H9 (cell line): ENCODE data around the gene ADAMTSL5. TPM values are rescaled to one million over a fixed set of nuclear protein-coding genes. Genes with fewer than 3 reads are reported as not detected.

ENCODE experiments used
- DNase-seq: peaks from one replicate; pipeline ENCODE4 v3.0.0-alpha.2; 2017
- H2AFZ ChIP-seq: one replicate; pipeline ENCODE4 v1.6.1; 2013; ENCODE audit warnings: mild to moderate bottlenecking, low read length, control low read depth, moderate library complexity
- H2AK5ac ChIP-seq: 2 replicates; pipeline ENCODE4 v1.6.1; 2013; ENCODE audit warnings: low read length, control low read depth, mixed read lengths; ENCODE audit not compliant: insufficient read length
- H2BK120ac ChIP-seq: one replicate; pipeline ENCODE4 v1.6.1; 2013; ENCODE audit warnings: low read depth, mild to moderate bottlenecking, low read length, control low read depth, inconsistent platforms; ENCODE audit not compliant: poor library complexity, severe bottlenecking
- H2BK12ac ChIP-seq: 2 replicates; pipeline ENCODE4 v1.6.1; 2013; ENCODE audit warnings: low read length, control low read depth, mixed read lengths, low read depth; ENCODE audit not compliant: insufficient read length
- H2BK15ac ChIP-seq: 2 replicates; pipeline ENCODE4 v1.6.1; 2013; ENCODE audit warnings: low read depth, low read length, control low read depth
- H2BK20ac ChIP-seq: one replicate; pipeline ENCODE4 v1.6.1; 2013; ENCODE audit warnings: low read depth, mild to moderate bottlenecking, low read length, control low read depth, inconsistent platforms; ENCODE audit not compliant: poor library complexity, severe bottlenecking
- H2BK5ac ChIP-seq: 2 replicates; pipeline ENCODE4 v1.6.1; 2013; ENCODE audit warnings: low read length, control low read depth, mixed read lengths; ENCODE audit not compliant: insufficient read length
- H3K14ac ChIP-seq: 2 replicates; pipeline ENCODE4 v1.6.1; 2013; ENCODE audit warnings: low read length, control low read depth; ENCODE audit not compliant: insufficient read depth
- H3K18ac ChIP-seq: 2 replicates; pipeline ENCODE4 v1.6.1; 2013; ENCODE audit warnings: low read depth, mild to moderate bottlenecking, mixed read lengths, low read length, control low read depth; ENCODE audit not compliant: insufficient read length
- H3K23ac ChIP-seq: 2 replicates; pipeline ENCODE4 v1.6.1; 2013; ENCODE audit warnings: low read length, control low read depth, mixed read lengths, low read depth; ENCODE audit not compliant: insufficient read length
- H3K23me2 ChIP-seq: 2 replicates; pipeline ENCODE4 v1.6.1; 2013; ENCODE audit warnings: low read depth, mild to moderate bottlenecking, mixed read lengths, low read length, control low read depth; ENCODE audit not compliant: insufficient read length, poor library complexity, severe bottlenecking
- H3K27ac ChIP-seq: 2 replicates; pipeline ENCODE4 v1.5.1; 2013; ENCODE audit warnings: low read length, control low read depth, mixed read lengths, low read depth; ENCODE audit not compliant: insufficient read length
- H3K27me3 ChIP-seq: 2 replicates; pipeline ENCODE4 v1.6.1; 2013; ENCODE audit warnings: low read length, control low read depth, inconsistent platforms; ENCODE audit not compliant: insufficient read depth
- H3K4ac ChIP-seq: 2 replicates; pipeline ENCODE4 v1.6.1; 2013; ENCODE audit warnings: low read depth, mild to moderate bottlenecking, control low read depth, inconsistent platforms, low read length, moderate library complexity
- H3K4me1 ChIP-seq: 2 replicates; pipeline ENCODE4 v1.6.1; 2013; ENCODE audit warnings: low read length, control low read depth, inconsistent platforms; ENCODE audit not compliant: insufficient read depth
- H3K4me2 ChIP-seq: 2 replicates; pipeline ENCODE4 v1.6.1; 2013; ENCODE audit warnings: low read length, control low read depth, mixed read lengths; ENCODE audit not compliant: insufficient read length, insufficient read depth
- H3K56ac ChIP-seq: 2 replicates; pipeline ENCODE4 v1.6.1; 2013; ENCODE audit warnings: low read depth, mild to moderate bottlenecking, mixed read lengths, low read length, control low read depth; ENCODE audit not compliant: insufficient read length
- H3K79me1 ChIP-seq: 2 replicates; pipeline ENCODE4 v1.6.1; 2013; ENCODE audit warnings: low read depth, mild to moderate bottlenecking, moderate library complexity, low read length, control low read depth, inconsistent platforms; ENCODE audit not compliant: insufficient read depth, poor library complexity, severe bottlenecking
- H3K79me2 ChIP-seq: 2 replicates; pipeline ENCODE4 v1.6.1; 2013; ENCODE audit warnings: low read length, control low read depth, inconsistent platforms; ENCODE audit not compliant: insufficient read depth
- H3K9ac ChIP-seq: 2 replicates; pipeline ENCODE4 v1.6.1; 2013; ENCODE audit warnings: low read length, control low read depth, mixed read lengths; ENCODE audit not compliant: insufficient read length; ENCODE audit errors: extremely low read depth
- H3K9me3 ChIP-seq: one replicate; pipeline ENCODE4 v1.6.1; 2013; ENCODE audit warnings: low read depth, low read length, inconsistent platforms; ENCODE audit not compliant: control insufficient read depth
- H3T11ph ChIP-seq: one replicate; pipeline ENCODE4 v1.6.1; 2013; ENCODE audit warnings: mild to moderate bottlenecking, low read length, control low read depth, inconsistent platforms
- H4K20me1 ChIP-seq: one replicate; pipeline ENCODE4 v1.6.1; 2013; ENCODE audit not compliant: control insufficient read depth, insufficient read length, insufficient read depth
- H4K5ac ChIP-seq: 2 replicates; pipeline ENCODE4 v1.6.1; 2013; ENCODE audit warnings: low read depth, mild to moderate bottlenecking, mixed read lengths, low read length, control low read depth; ENCODE audit not compliant: insufficient read length
- H4K8ac ChIP-seq: replicated peaks from 2 replicates; pipeline ENCODE4 v1.6.1; 2013; ENCODE audit warnings: low read length, control low read depth, mixed read lengths, low read depth; ENCODE audit not compliant: insufficient read length
- H4K91ac ChIP-seq: 2 replicates; pipeline ENCODE4 v1.6.1; 2013; ENCODE audit warnings: low read depth, mild to moderate bottlenecking, moderate library complexity, mixed read lengths, low read length, control low read depth; ENCODE audit not compliant: insufficient read length
- H3K27ac Mint-ChIP-seq, 3 experiments: 2 replicates in 2 of 3; 3 replicates in 1 of 3; pipeline ENCODE4 v1.8.0; 2020 to 2021; ENCODE audit warnings: mixed read lengths in 3 of 3, mild to moderate bottlenecking in 1 of 3, moderate library complexity in 1 of 3
- H3K27me3 Mint-ChIP-seq: 2 replicates; pipeline ENCODE4 v1.8.0; 2021; ENCODE audit warnings: low read depth, mild to moderate bottlenecking, moderate library complexity, mixed read lengths
- H3K36me3 Mint-ChIP-seq, 3 experiments: 2 replicates in 2 of 3; 3 replicates in 1 of 3; pipeline ENCODE4 v1.8.0; 2020 to 2021; ENCODE audit warnings: low read depth in 3 of 3, mixed read lengths in 3 of 3; ENCODE audit not compliant: insufficient read depth in 1 of 3
- H3K4me1 Mint-ChIP-seq, 2 experiments: 2 replicates each; pipeline ENCODE4 v1.8.0; 2020; ENCODE audit warnings: mixed read lengths in 2 of 2
- H3K4me3 Mint-ChIP-seq, 2 experiments: 2 replicates in 1 of 2; 3 replicates in 1 of 2; pipeline ENCODE4 v1.8.0; 2020 to 2021; ENCODE audit warnings: mild to moderate bottlenecking in 2 of 2, mixed read lengths in 2 of 2, moderate library complexity in 1 of 2
- H3K9me3 Mint-ChIP-seq, 2 experiments: 2 replicates in 1 of 2; 3 replicates in 1 of 2; pipeline ENCODE4 v1.8.0; 2020; ENCODE audit warnings: mild to moderate bottlenecking in 2 of 2, mixed read lengths in 2 of 2, moderate library complexity in 1 of 2
- WGBS: extraction: QIAGEN DNeasy Blood & Tissue Kit; methylation state at CpG from one replicate; pipeline ENCODE4 v1.1.7; 2013; ENCODE audit warnings: missing lambda C conversion rate, low lambda C conversion rate, mixed read lengths; ENCODE audit not compliant: insufficient read length; ENCODE audit errors: extremely low coverage; 5-methylcytosine and 5-hydroxymethylcytosine counted together
- total RNA-seq: library from RNA; stranded (reverse); gene quantifications from 2 replicates; pipeline ENCODE4 v1.2.1, GENCODE V29; 2021
- TF ChIP-seq, protein P1 (sequence below): fragments of 200-600 bp; sonication (generic); conservative IDR thresholded peaks from 3 replicates; pipeline ENCODE4 v1.8.0; 2021; ENCODE audit warnings: antibody characterized with exemption, mild to moderate bottlenecking

ADAMTSL5 gene
- total RNA-seq, 1 experiment from 2014 or later: 1.5 TPM

DNA sequence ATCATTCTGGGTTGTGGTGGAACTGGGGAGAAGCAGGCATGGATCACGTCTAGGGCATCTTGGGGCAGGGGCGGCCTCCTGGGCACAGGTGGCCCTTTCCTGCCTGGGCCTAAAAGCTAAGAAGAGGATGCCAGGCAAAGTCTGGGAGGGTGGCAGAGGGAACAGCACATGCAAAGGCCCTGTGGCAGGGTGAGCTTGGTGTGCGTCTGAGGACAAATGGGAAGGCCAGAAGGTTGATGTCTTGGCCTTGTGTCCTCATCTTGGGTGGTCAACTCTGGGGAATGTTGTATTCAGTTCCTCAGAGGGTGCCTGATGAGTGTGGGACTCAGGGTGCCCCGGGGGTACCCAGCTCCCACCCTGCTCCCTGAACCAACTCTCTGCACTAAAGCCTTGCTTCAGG, 5.7 kb upstream of the ADAMTSL5 start:
- TF ChIP-seq, protein P1, sequence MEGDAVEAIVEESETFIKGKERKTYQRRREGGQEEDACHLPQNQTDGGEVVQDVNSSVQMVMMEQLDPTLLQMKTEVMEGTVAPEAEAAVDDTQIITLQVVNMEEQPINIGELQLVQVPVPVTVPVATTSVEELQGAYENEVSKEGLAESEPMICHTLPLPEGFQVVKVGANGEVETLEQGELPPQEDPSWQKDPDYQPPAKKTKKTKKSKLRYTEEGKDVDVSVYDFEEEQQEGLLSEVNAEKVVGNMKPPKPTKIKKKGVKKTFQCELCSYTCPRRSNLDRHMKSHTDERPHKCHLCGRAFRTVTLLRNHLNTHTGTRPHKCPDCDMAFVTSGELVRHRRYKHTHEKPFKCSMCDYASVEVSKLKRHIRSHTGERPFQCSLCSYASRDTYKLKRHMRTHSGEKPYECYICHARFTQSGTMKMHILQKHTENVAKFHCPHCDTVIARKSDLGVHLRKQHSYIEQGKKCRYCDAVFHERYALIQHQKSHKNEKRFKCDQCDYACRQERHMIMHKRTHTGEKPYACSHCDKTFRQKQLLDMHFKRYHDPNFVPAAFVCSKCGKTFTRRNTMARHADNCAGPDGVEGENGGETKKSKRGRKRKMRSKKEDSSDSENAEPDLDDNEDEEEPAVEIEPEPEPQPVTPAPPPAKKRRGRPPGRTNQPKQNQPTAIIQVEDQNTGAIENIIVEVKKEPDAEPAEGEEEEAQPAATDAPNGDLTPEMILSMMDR: no peak
- Histone ChIP-seq H2BK15ac (no peak overlapping the region), H2BK120ac (no peak overlapping the region), H2AK5ac (no peak overlapping the region), H2BK5ac (no peak overlapping the region), H3K56ac (no peak overlapping the region), H3K79me1 (no peaks in the 10 kb centered on the region), H3K23me2 (no peaks in the 10 kb centered on the region), H3K18ac (no peak overlapping the region), H3K79me2 (no peaks in the 10 kb centered on the region), H2BK12ac (no peak overlapping the region), H4K20me1 (no peaks in the 10 kb centered on the region), H3K27me3 (peaks cover 6% of the 10 kb centered on the region; the same call in 1 of the 2 replicates), H2AFZ (no peak overlapping the region), H3K27ac (no peak overlapping the region), H2BK20ac (no peak overlapping the region), H3K23ac (no peak overlapping the region), H3K9me3 (no peaks in the 10 kb centered on the region), H3K4me2 (no peak overlapping the region), H3K14ac (no peak overlapping the region), H4K8ac (no peak overlapping the region), H4K5ac (no peak overlapping the region), H3K4me1 (no peaks in the 10 kb centered on the region), H4K91ac (no peak overlapping the region), H3K4ac (no peak overlapping the region), H3T11ph (no peak overlapping the region), H3K9ac (no peak overlapping the region)
- Mint-ChIP-seq H3K36me3 (no peaks in the 10 kb centered on the region), H3K27me3 (peaks cover 83% of the 10 kb centered on the region), H3K4me3 (no peak overlapping the region), H3K27ac (no peak overlapping the region), H3K9me3 (peaks cover 0 to 8% of the 10 kb centered on the region in 2 experiments; a peak in 2 of 5 replicates), H3K4me1 (no peaks in the 10 kb centered on the region)
- DNase-seq: no peak
- WGBS: no CpG with 5 or more reads among the region's 4 CpGs
